ENCODE data around the gene ALX3.

GRCh38 chr1:110017792-110018191 lies 52.7 kb downstream of the ALX3 start:
- no peak for TF ChIP-seq POLR2A (IDR thresholded peaks at IDR 0.05)
- TF ChIP-seq CTCF (IDR thresholded peaks at IDR 0.05) = no peak

Measured in right lobe of liver (tissue), 4 donors.